Measurements from ENCODE around the gene GPR160. TPM values are rescaled to one million over a fixed set of nuclear protein-coding genes. Genes with fewer than 3 reads are reported as not detected.
"Not testable (repeated sequence)": the region's sequence is repeated elsewhere in the genome, so short reads cannot be mapped to it uniquely, and the experiment has no call there.

The GPR160 gene
- total and polyA plus RNA-seq, 4 donors: 1.0 to 12.9 (median 3.4) TPM

DNA sequence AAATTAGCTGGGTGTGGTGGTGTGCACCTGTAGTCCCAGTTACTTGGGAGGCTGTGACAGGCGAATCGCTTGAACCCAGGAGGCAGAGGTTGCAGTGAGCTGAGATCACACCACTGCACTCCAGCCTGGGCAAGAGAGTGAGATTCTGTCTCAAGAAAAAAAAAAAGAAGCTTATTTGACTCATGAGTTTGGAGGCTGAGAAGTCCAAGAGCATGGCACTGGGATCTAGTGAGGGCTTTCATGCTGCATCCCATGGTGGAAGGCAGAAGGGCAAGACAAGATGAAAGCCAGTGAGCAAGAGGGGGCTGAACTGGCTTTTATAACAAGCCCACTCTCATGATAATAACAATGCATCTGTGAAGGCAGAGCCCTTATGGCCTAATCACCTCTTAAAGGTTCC lies 37.7 kb upstream of the GPR160 start:
- WGBS, 2 donors: 98% methylated on average over 2 of the region's 2 CpGs
- ATAC-seq (ENCODE audit: low FRiP score): no peak
- intact Hi-C loops (cut with DNase I): no loop called here

DNA sequence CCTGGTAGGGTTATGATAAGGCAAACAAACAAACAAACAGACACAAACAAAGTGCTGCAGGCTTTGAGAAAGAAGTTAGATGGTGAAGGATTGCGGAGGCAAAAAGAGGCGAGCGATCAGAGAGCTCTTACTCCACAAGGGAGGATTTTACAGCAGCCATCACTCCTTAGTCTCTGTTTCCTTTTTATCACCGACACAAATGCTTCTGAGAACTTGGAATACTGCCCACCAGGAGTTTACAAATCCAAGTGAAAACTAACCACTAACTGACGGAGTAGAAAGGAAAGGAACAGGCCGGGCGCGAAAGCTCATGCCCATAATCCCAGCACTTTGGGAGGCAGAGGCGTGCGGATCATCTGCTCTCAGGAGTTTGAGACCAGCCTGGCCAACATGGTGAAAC lies 35.6 kb upstream of the GPR160 start:
- Histone ChIP-seq H3K4me3 (ENCODE audit: low read length in 2 of 2) (no peak overlapping the region), H3K4me1 (ENCODE audit: control insufficient read depth in 1 of 2, insufficient read depth in 2 of 2, low read length in 2 of 2) (no peaks in the 10 kb centered on the region), H3K9me3 (ENCODE audit: control insufficient read depth, low read length) (no peaks in the 10 kb centered on the region), H3K36me3 (ENCODE audit: control insufficient read depth in 1 of 2, insufficient read depth in 2 of 2, low read length in 1 of 2) (no peaks in the 10 kb centered on the region), H3K27me3 (ENCODE audit: control insufficient read depth in 1 of 2, insufficient read depth in 2 of 2, low read length in 1 of 2) (no peaks in the 10 kb centered on the region), H3K27ac (ENCODE audit: low read depth in 1 of 2, low read length in 2 of 2) (no peak overlapping the region)
- DNase-seq: no peak
- no peak for ATAC-seq (ENCODE audit: low FRiP score)
- WGBS, 2 donors: 84 to 86% methylated on average over 10 of the region's 10 CpGs
- intact Hi-C loops (cut with DNase I): no loop called here

More for the DNA sequence above, 37.7 kb upstream of the GPR160 start:
- Histone ChIP-seq H3K27me3 (ENCODE audit: control insufficient read depth in 1 of 2, insufficient read depth in 2 of 2, low read length in 1 of 2) (no peaks in the 10 kb centered on the region), H3K27ac (ENCODE audit: low read depth in 1 of 2, low read length in 2 of 2) (no peak overlapping the region), H3K9me3 (ENCODE audit: control insufficient read depth, low read length) (no peaks in the 10 kb centered on the region), H3K4me1 (ENCODE audit: control insufficient read depth in 1 of 2, insufficient read depth in 2 of 2, low read length in 2 of 2) (no peaks in the 10 kb centered on the region), H3K36me3 (ENCODE audit: control insufficient read depth in 1 of 2, insufficient read depth in 2 of 2, low read length in 1 of 2) (peaks cover 0 to 2% of the 10 kb centered on the region in 2 donors), H3K4me3 (ENCODE audit: low read length in 2 of 2) (no peak overlapping the region)
- DNase-seq: no peak

- H3K36me3 ChIP-seq (ENCODE audit: control insufficient read depth in 1 of 2, insufficient read depth in 2 of 2, low read length in 1 of 2): no peaks in the 10 kb centered on the region
- no peaks in the 10 kb centered on the region for H3K4me1 ChIP-seq (ENCODE audit: control insufficient read depth in 1 of 2, insufficient read depth in 2 of 2, low read length in 2 of 2)
- H3K9me3 ChIP-seq (ENCODE audit: control insufficient read depth, low read length): no peaks in the 10 kb centered on the region
- no peak overlapping the region for H3K4me3 ChIP-seq (ENCODE audit: low read length in 2 of 2)
- H3K27ac ChIP-seq (ENCODE audit: low read depth in 1 of 2, low read length in 2 of 2): no peak overlapping the region
- DNase-seq (no peak), ATAC-seq (ENCODE audit: low FRiP score) (no peak)
- WGBS, 2 donors: 79 to 80% methylated on average over 1 of the region's 1 CpG
- no peaks in the 10 kb centered on the region for H3K27me3 ChIP-seq (ENCODE audit: control insufficient read depth in 1 of 2, insufficient read depth in 2 of 2, low read length in 1 of 2)
- intact Hi-C loops (cut with DNase I): no loop called here
Observed at GRCh38 chr3:170002879-170003278, 34.9 kb upstream of the GPR160 start.

GRCh38 chr3:170003881-170004356 lies 33.9 kb upstream of the GPR160 start:
- Histone ChIP-seq H3K4me3 (ENCODE audit: low read length in 2 of 2) (no peak overlapping the region), H3K27me3 (ENCODE audit: control insufficient read depth in 1 of 2, insufficient read depth in 2 of 2, low read length in 1 of 2) (no peaks in the 10 kb centered on the region), H3K4me1 (ENCODE audit: control insufficient read depth in 1 of 2, insufficient read depth in 2 of 2, low read length in 2 of 2) (no peaks in the 10 kb centered on the region), H3K36me3 (ENCODE audit: control insufficient read depth in 1 of 2, insufficient read depth in 2 of 2, low read length in 1 of 2) (no peaks in the 10 kb centered on the region), H3K27ac (ENCODE audit: low read depth in 1 of 2, low read length in 2 of 2) (no peak overlapping the region), H3K9me3 (ENCODE audit: control insufficient read depth, low read length) (no peaks in the 10 kb centered on the region)
- ATAC-seq (ENCODE audit: low FRiP score) (no peak), DNase-seq (no peak)
- 81 to 86% methylated on average over 2 of the region's 2 CpGs for WGBS, 2 donors
- intact Hi-C loops (cut with DNase I): no loop called here

- no peaks in the 10 kb centered on the region for H3K4me1 ChIP-seq (ENCODE audit: control insufficient read depth in 1 of 2, insufficient read depth in 2 of 2, low read length in 2 of 2)
- no peaks in the 10 kb centered on the region for H3K9me3 ChIP-seq (ENCODE audit: control insufficient read depth, low read length)
- no peak overlapping the region for H3K27ac ChIP-seq (ENCODE audit: low read depth in 1 of 2, low read length in 2 of 2)
- H3K4me3 ChIP-seq (ENCODE audit: low read length in 2 of 2): no peak overlapping the region
- intact Hi-C loops (cut with DNase I): no loop called here
- DNase-seq: no peak
- WGBS, 2 donors: 73 to 76% methylated on average over 7 of the region's 7 CpGs
- no peak for ATAC-seq (ENCODE audit: low FRiP score)
- no peaks in the 10 kb centered on the region for H3K27me3 ChIP-seq (ENCODE audit: control insufficient read depth in 1 of 2, insufficient read depth in 2 of 2, low read length in 1 of 2)
- H3K36me3 ChIP-seq (ENCODE audit: control insufficient read depth in 1 of 2, insufficient read depth in 2 of 2, low read length in 1 of 2): no peaks in the 10 kb centered on the region
Observed at GRCh38 chr3:170007031-170007663, 30.6 kb upstream of the GPR160 start.

GRCh38 chr3:170010498-170010897 lies 27.3 kb upstream of the GPR160 start:
- intact Hi-C loops (cut with DNase I): no loop called here
- no peaks in the 10 kb centered on the region for H3K4me1 ChIP-seq (ENCODE audit: control insufficient read depth in 1 of 2, insufficient read depth in 2 of 2, low read length in 2 of 2)
- no peaks in the 10 kb centered on the region for H3K27me3 ChIP-seq (ENCODE audit: control insufficient read depth in 1 of 2, insufficient read depth in 2 of 2, low read length in 1 of 2)
- DNase-seq (no peak), ATAC-seq (ENCODE audit: low FRiP score) (no peak)
- H3K4me3 ChIP-seq (ENCODE audit: low read length in 2 of 2): no peak overlapping the region
- WGBS, 2 donors: 85 to 91% methylated on average over 4 of the region's 4 CpGs
- no peaks in the 10 kb centered on the region for H3K36me3 ChIP-seq (ENCODE audit: control insufficient read depth in 1 of 2, insufficient read depth in 2 of 2, low read length in 1 of 2)
- H3K27ac ChIP-seq (ENCODE audit: low read depth in 1 of 2, low read length in 2 of 2): no peak overlapping the region
- no peaks in the 10 kb centered on the region for H3K9me3 ChIP-seq (ENCODE audit: control insufficient read depth, low read length)

GRCh38 chr3:170012683-170013400 lies 25.0 kb upstream of the GPR160 start:
- 35 to 39% methylated on average over 7 of the region's 7 CpGs for WGBS, 2 donors

DNA sequence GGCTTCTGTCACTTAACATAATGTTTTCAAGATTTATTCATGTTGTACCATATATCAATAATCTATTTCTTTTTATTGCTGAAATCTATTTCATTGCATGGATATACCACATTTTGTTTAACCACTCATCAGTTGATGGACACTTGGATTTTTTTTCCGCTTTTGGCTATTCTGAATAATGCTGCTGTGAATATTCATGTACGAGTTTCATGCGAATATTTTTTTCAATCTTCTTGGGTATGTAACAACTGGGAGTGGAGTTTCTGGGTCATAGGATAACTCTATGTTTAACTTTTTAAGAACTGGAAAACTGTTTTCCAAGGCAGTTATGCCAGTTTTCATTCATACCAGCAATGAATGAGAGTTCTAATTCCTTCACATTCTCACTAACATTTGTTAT lies 21.7 kb upstream of the GPR160 start:
- intact Hi-C loops (cut with DNase I): no loop called here
- H3K27ac ChIP-seq (ENCODE audit: low read depth in 1 of 2, low read length in 2 of 2): no peak overlapping the region
- no peak overlapping the region for H3K4me3 ChIP-seq (ENCODE audit: low read length in 2 of 2)
- no peaks in the 10 kb centered on the region for H3K9me3 ChIP-seq (ENCODE audit: control insufficient read depth, low read length)
- DNase-seq (no peak), ATAC-seq (ENCODE audit: low FRiP score) (no peak)
- H3K27me3 ChIP-seq (ENCODE audit: control insufficient read depth in 1 of 2, insufficient read depth in 2 of 2, low read length in 1 of 2): no peaks in the 10 kb centered on the region
- H3K36me3 ChIP-seq (ENCODE audit: control insufficient read depth in 1 of 2, insufficient read depth in 2 of 2, low read length in 1 of 2): no peaks in the 10 kb centered on the region
- no peaks in the 10 kb centered on the region for H3K4me1 ChIP-seq (ENCODE audit: control insufficient read depth in 1 of 2, insufficient read depth in 2 of 2, low read length in 2 of 2)
- 82 to 83% methylated on average over 3 of the region's 3 CpGs for WGBS, 2 donors

More at GRCh38 chr3:170012683-170013400, 25.0 kb upstream of the GPR160 start:
- Histone ChIP-seq H3K4me1 (ENCODE audit: control insufficient read depth in 1 of 2, insufficient read depth in 2 of 2, low read length in 2 of 2) (no peaks in the 10 kb centered on the region), H3K4me3 (ENCODE audit: low read length in 2 of 2) (no peak overlapping the region), H3K27me3 (ENCODE audit: control insufficient read depth in 1 of 2, insufficient read depth in 2 of 2, low read length in 1 of 2) (no peaks in the 10 kb centered on the region), H3K9me3 (ENCODE audit: control insufficient read depth, low read length) (no peaks in the 10 kb centered on the region), H3K36me3 (ENCODE audit: control insufficient read depth in 1 of 2, insufficient read depth in 2 of 2, low read length in 1 of 2) (no peaks in the 10 kb centered on the region), H3K27ac (ENCODE audit: low read depth in 1 of 2, low read length in 2 of 2) (no peak overlapping the region)
- intact Hi-C loops (cut with DNase I): no loop called here
- DNase-seq (no peak), ATAC-seq (ENCODE audit: low FRiP score) (no peak)

GRCh38 chr3:170019306-170019705 lies 18.5 kb upstream of the GPR160 start:
- WGBS, 2 donors: 43 to 48% methylated on average over 4 of the region's 4 CpGs
- H3K9me3 ChIP-seq (ENCODE audit: control insufficient read depth, low read length); ATAC-seq (ENCODE audit: low FRiP score); H3K27ac ChIP-seq (ENCODE audit: low read depth in 1 of 2, low read length in 2 of 2); H3K36me3 ChIP-seq (ENCODE audit: control insufficient read depth in 1 of 2, insufficient read depth in 2 of 2, low read length in 1 of 2); H3K27me3 ChIP-seq (ENCODE audit: control insufficient read depth in 1 of 2, insufficient read depth in 2 of 2, low read length in 1 of 2); intact Hi-C loops (cut with DNase I); H3K4me1 ChIP-seq (ENCODE audit: control insufficient read depth in 1 of 2, insufficient read depth in 2 of 2, low read length in 2 of 2); H3K4me3 ChIP-seq (ENCODE audit: low read length in 2 of 2); DNase-seq: not testable (repeated sequence)
